Prostate gland (tissue), 2 donors: ENCODE measurements around the gene MDFIC. TPM values are rescaled to one million over a fixed set of nuclear protein-coding genes. Genes with fewer than 3 reads are reported as not detected.

Experiments
- DNase-seq: peaks from one replicate; pipeline ENCODE4 v3.0.0-alpha.2; 2019; ENCODE audit warnings: low spot score
- H3K27ac ChIP-seq, 2 donors: fragments of 200-600 bp; sonication (generic); 2 replicates each; pipeline ENCODE4 v1.5.1; 2017 to 2019
- H3K27me3 ChIP-seq: fragments of 200-600 bp; sonication (generic); replicated peaks from 2 replicates; pipeline ENCODE4 v1.5.1; 2019; ENCODE audit not compliant: insufficient read depth
- H3K36me3 ChIP-seq, 2 donors: fragments of 200-600 bp; sonication (generic); 1 replicate in 1 of 2; 2 replicates in 1 of 2; pipeline versions ENCODE4 v1.5.1 to v1.8.1; 2017 to 2019
- H3K4me1 ChIP-seq: fragments of 200-600 bp; sonication (generic); replicated peaks from 2 replicates; pipeline ENCODE4 v1.5.1; 2019
- H3K4me3 ChIP-seq, 2 donors: fragments of 200-600 bp; sonication (generic); 2 replicates each; pipeline ENCODE4 v1.5.1; 2017 to 2019
- H3K9me3 ChIP-seq: fragments of 200-600 bp; sonication (generic); 2 replicates; pipeline ENCODE4 v1.5.1; 2017
- CTCF ChIP-seq, 4 experiments: fragments of 200-600 bp in 2 of 4; fragments of 450-650 bp in 2 of 4; sonication (generic) in 2 of 4; IDR thresholded peaks; 1 replicate in 3 of 4; 2 replicates in 1 of 4; pipeline ENCODE4 v1.5.1; 2016 to 2019; ENCODE audit warnings: antibody characterized with exemption in 4 of 4, mild to moderate bottlenecking in 2 of 4, moderate library complexity in 2 of 4
- POLR2A ChIP-seq: fragments of 450-650 bp; IDR thresholded peaks from one replicate; pipeline ENCODE4 v1.6.1; 2016; ENCODE audit warnings: antibody characterized with exemption, mild to moderate bottlenecking
- POLR2AphosphoS5 ChIP-seq: sonication (generic); formaldehyde crosslinking; IDR thresholded peaks from one replicate; pipeline ENCODE4 v1.6.1; 2017; ENCODE audit warnings: antibody characterized with exemption
- WGBS: methylation state at CpG from one replicate; pipeline ENCODE4 v1.1.5; 2018; 5-methylcytosine and 5-hydroxymethylcytosine counted together
- intact Hi-C: fragments of 100-400 bp; cut with DNase I; formaldehyde crosslinking; loops from one replicate; pipeline ENCODE4 v1.14.2; 2022
- total RNA-seq, 2 donors: library from RNA; depleted of rRNA; stranded (reverse); fragments of >200 nt; gene quantifications; one replicate each; pipeline ENCODE4 v1.1.0, GENCODE V29; 2016

The MDFIC gene
- total RNA-seq, 2 donors from 2014 or later, result 17.2 to 24.8 TPM

- Histone ChIP-seq H3K9me3 (no peaks in the 10 kb centered on the region), H3K27ac (no peak overlapping the region), H3K36me3 (no peaks in the 10 kb centered on the region), H3K4me1 (no peaks in the 10 kb centered on the region), H3K27me3 (no peaks in the 10 kb centered on the region), H3K4me3 (no peak overlapping the region)
- intact Hi-C loops, result no loop called here
- DNase-seq, result no peak
- 49% methylated on average over 7 of the region's 7 CpGs for WGBS
- no peak for TF ChIP-seq POLR2A
- TF ChIP-seq POLR2AphosphoS5, result no peak
- TF ChIP-seq CTCF (IDR thresholded peaks at IDR 0.05), result no peak
Observed at GRCh38 chr7:114979388-114979787, 57.5 kb downstream of the MDFIC start.

DNA sequence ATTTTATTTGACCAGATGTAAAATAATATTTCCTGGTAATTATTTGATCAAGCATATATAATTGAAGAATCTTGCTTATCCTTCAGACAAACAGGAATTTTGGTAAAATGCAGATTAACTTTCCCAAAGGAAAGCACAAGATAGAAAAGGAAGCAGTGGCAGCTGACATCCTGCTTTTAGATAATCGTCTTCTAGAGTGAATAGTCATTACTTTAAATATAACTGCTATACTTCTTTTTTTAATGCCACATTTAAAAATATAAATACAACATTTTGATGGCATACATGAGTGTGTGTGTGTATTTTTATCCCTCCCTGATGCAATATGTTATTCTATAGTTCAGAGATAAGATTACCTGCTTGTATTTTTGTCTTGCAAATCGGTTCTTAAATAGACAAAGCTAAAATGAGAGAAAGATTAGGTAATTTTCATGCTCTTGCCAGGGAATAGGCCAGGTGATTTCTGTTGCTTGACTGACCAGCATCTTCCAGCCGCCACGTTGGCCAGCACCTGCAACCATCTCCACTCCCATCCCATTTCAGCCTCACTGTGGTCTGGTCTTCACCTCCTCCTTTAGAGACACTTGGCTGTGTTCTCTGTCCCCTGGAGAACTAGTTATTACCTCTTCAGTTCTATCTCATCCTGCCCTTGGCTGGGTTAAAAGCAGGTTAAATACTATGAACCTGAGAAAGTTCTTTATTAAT is 58.1 kb downstream of the MDFIC start:
- Histone ChIP-seq H3K36me3 (no peaks in the 10 kb centered on the region), H3K27me3 (no peaks in the 10 kb centered on the region), H3K4me1 (no peaks in the 10 kb centered on the region), H3K9me3 (no peaks in the 10 kb centered on the region), H3K27ac (no peak overlapping the region), H3K4me3 (no peak overlapping the region)
- TF ChIP-seq POLR2A (no peak), POLR2AphosphoS5 (no peak), CTCF (IDR thresholded peaks at IDR 0.05) (no peak)
- WGBS, result 79% methylated on average over 4 of the region's 4 CpGs
- no peak for DNase-seq
- intact Hi-C loops, result no loop called here

- Histone ChIP-seq H3K9me3 (no peaks in the 10 kb centered on the region), H3K27ac (no peak overlapping the region), H3K4me3 (no peak overlapping the region), H3K27me3 (no peaks in the 10 kb centered on the region), H3K4me1 (no peaks in the 10 kb centered on the region), H3K36me3 (no peaks in the 10 kb centered on the region)
- intact Hi-C loops, result no loop called here
- WGBS, result 89% methylated on average over 2 of the region's 2 CpGs
- TF ChIP-seq CTCF (IDR thresholded peaks at IDR 0.05), result no peak
- no peak for DNase-seq
Observed at GRCh38 chr7:114981323-114981722, 59.4 kb downstream of the MDFIC start.

GRCh38 chr7:114985116-114985715 is 63.3 kb downstream of the MDFIC start:
- Histone ChIP-seq H3K4me1 (no peaks in the 10 kb centered on the region), H3K27ac (no peak overlapping the region), H3K9me3 (no peaks in the 10 kb centered on the region), H3K4me3 (no peak overlapping the region), H3K27me3 (no peaks in the 10 kb centered on the region), H3K36me3 (no peaks in the 10 kb centered on the region)
- intact Hi-C loops, result no loop called here
- no peak for DNase-seq
- TF ChIP-seq CTCF (IDR thresholded peaks at IDR 0.05), result no peak
- TF ChIP-seq POLR2A, result no peak
- TF ChIP-seq POLR2AphosphoS5, result no peak
- 89% methylated on average over 2 of the region's 2 CpGs for WGBS
